Fibroblast of the aortic adventitia (primary cell): ENCODE results near the gene MYOM1. TPM values are rescaled to one million over a fixed set of nuclear protein-coding genes. Genes with fewer than 3 reads are reported as not detected.
A peak's percentile ranks its signal among the peaks of the same experiment; 100 is the strongest.

Experiments used
- DNase-seq: peaks from one replicate; pipeline ENCODE4 v3.0.0-alpha.2; 2010; ENCODE audit warnings: low read depth
- H3K4me3 ChIP-seq: 2 replicates; pipeline ENCODE4 v1.5.1; 2011; ENCODE audit warnings: low read depth, mild to moderate bottlenecking, control low read depth, low read length, moderate library complexity
- CTCF ChIP-seq: IDR thresholded peaks from 2 replicates; pipeline ENCODE4 v1.5.1; 2011; ENCODE audit warnings: mild to moderate bottlenecking, low read length, control low read depth, inconsistent platforms; ENCODE audit not compliant: insufficient read depth
- total RNA-seq: library from RNA; depleted of rRNA; stranded (reverse); fragments of >200 nt; gene quantifications from 2 replicates; pipeline ENCODE4 v1.2.3, GENCODE V29; 2012; ENCODE audit warnings: low replicate concordance

Gene MYOM1
- total RNA-seq, 1 donor, result 0.90 TPM

- no peak for DNase-seq
- TF ChIP-seq CTCF, result no peak
- H3K4me3 ChIP-seq, result no peak overlapping the region
Measured at GRCh38 chr18:3122851-3123250, 96.9 kb downstream of the MYOM1 start.

- TF ChIP-seq CTCF, result no peak
Measured at GRCh38 chr18:3121259-3121658, 98.5 kb downstream of the MYOM1 start.

GRCh38 chr18:3120356-3120755 lies 99.4 kb downstream of the MYOM1 start:
- DNase-seq, result no peak
- no peak for TF ChIP-seq CTCF
- no peak overlapping the region for H3K4me3 ChIP-seq

More at GRCh38 chr18:3121259-3121658, 98.5 kb downstream of the MYOM1 start:
- H3K4me3 ChIP-seq, result no peak overlapping the region
- peak; percentile 4 for DNase-seq

- no peak overlapping the region for H3K4me3 ChIP-seq
- no peak for TF ChIP-seq CTCF
- no peak for DNase-seq
Measured at GRCh38 chr18:3119401-3120341, 100.1 kb downstream of the MYOM1 start.

- no peak for DNase-seq
- TF ChIP-seq CTCF, result no peak
Measured at GRCh38 chr18:3118195-3119010, 101.4 kb downstream of the MYOM1 start.

GRCh38 chr18:3117493-3118192 lies 102.1 kb downstream of the MYOM1 start:
- no peak overlapping the region for H3K4me3 ChIP-seq
- no peak for DNase-seq

More at GRCh38 chr18:3118195-3119010, 101.4 kb downstream of the MYOM1 start:
- no peak overlapping the region for H3K4me3 ChIP-seq

More at GRCh38 chr18:3117493-3118192, 102.1 kb downstream of the MYOM1 start:
- no peak for TF ChIP-seq CTCF
